Upper lobe of right lung (tissue), 1 donor: ENCODE measurements around the gene CAPN11. TPM values are rescaled to one million over a fixed set of nuclear protein-coding genes. Genes with fewer than 3 reads are reported as not detected.

Source experiments
- ATAC-seq: fragments of 200-7000 bp; cut with Tn5 transposase; one replicate; pipeline ENCODE4 v1.9.1; 2020; ENCODE audit warnings: mild to moderate bottlenecking, moderate library complexity
- DNase-seq: peaks from one replicate; pipeline ENCODE4 v3.0.0-alpha.2; 2020
- H3K27ac ChIP-seq: fragments of 200-600 bp; one replicate; pipeline ENCODE4 v1.8.0; 2022
- H3K27me3 ChIP-seq: fragments of 200-600 bp; one replicate; pipeline ENCODE4 v1.8.0; 2022; ENCODE audit warnings: mild to moderate bottlenecking
- H3K36me3 ChIP-seq: fragments of 200-600 bp; one replicate; pipeline ENCODE4 v1.8.0; 2022
- H3K4me1 ChIP-seq: fragments of 200-600 bp; one replicate; pipeline ENCODE4 v1.8.0; 2022
- H3K4me3 ChIP-seq: fragments of 200-600 bp; one replicate; pipeline ENCODE4 v1.8.0; 2022; ENCODE audit warnings: mild to moderate bottlenecking
- H3K9me3 ChIP-seq: fragments of 200-600 bp; one replicate; pipeline ENCODE4 v1.8.0; 2022
- intact Hi-C: fragments of 100-400 bp; cut with DNase I; formaldehyde crosslinking; loops from one replicate; pipeline ENCODE4 v1.11.0; 2022
- total RNA-seq: library from RNA; stranded (reverse); fragmentation: NEBNext Ultra II Directional; extraction: Animal tissue kit (Norgen Biotek cat#: 25700); gene quantifications from one replicate; pipeline ENCODE4 v1.2.1, GENCODE V29; 2021
- TF ChIP-seq, protein P1 (sequence below): fragments of 200-600 bp; IDR thresholded peaks from one replicate; pipeline ENCODE4 v1.8.0; 2022; ENCODE audit warnings: antibody characterized with exemption
- donor health status: DM: no; HTN: yes; CAD: no; lungs with severe emphysema.

Gene CAPN11
- total RNA-seq, 1 donor from 2014 or later = 1.6 TPM

DNA sequence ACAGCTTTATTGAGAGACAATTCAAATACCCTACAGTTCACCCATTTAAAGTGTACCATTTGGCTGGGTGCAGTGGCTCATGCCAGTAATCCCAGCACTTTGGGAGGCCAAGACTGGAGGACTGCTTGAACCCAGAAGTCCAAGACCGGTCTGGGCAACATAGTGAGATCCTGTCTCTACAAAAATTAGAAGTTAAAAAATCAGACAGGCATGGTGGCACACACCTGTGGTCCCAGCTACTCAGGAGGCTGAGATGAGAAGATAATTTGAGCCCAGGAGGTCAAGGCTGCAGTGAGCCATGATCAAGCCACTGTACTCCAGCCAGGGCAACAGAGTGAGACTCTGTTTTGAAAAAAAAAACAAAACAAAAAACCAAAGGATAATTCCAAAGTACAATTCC, 8.9 kb downstream of the CAPN11 start:
- no peaks in the 10 kb centered on the region for H3K36me3 ChIP-seq
- DNase-seq = no peak
- H3K4me1 ChIP-seq = no peaks in the 10 kb centered on the region
- TF ChIP-seq, protein P1, sequence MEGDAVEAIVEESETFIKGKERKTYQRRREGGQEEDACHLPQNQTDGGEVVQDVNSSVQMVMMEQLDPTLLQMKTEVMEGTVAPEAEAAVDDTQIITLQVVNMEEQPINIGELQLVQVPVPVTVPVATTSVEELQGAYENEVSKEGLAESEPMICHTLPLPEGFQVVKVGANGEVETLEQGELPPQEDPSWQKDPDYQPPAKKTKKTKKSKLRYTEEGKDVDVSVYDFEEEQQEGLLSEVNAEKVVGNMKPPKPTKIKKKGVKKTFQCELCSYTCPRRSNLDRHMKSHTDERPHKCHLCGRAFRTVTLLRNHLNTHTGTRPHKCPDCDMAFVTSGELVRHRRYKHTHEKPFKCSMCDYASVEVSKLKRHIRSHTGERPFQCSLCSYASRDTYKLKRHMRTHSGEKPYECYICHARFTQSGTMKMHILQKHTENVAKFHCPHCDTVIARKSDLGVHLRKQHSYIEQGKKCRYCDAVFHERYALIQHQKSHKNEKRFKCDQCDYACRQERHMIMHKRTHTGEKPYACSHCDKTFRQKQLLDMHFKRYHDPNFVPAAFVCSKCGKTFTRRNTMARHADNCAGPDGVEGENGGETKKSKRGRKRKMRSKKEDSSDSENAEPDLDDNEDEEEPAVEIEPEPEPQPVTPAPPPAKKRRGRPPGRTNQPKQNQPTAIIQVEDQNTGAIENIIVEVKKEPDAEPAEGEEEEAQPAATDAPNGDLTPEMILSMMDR = no peak
- H3K27me3 ChIP-seq = peaks cover 3% of the 10 kb centered on the region
- H3K4me3 ChIP-seq = no peak overlapping the region
- no peak for ATAC-seq
- no peak overlapping the region for H3K27ac ChIP-seq
- intact Hi-C loops = no loop called here
- no peaks in the 10 kb centered on the region for H3K9me3 ChIP-seq

DNA sequence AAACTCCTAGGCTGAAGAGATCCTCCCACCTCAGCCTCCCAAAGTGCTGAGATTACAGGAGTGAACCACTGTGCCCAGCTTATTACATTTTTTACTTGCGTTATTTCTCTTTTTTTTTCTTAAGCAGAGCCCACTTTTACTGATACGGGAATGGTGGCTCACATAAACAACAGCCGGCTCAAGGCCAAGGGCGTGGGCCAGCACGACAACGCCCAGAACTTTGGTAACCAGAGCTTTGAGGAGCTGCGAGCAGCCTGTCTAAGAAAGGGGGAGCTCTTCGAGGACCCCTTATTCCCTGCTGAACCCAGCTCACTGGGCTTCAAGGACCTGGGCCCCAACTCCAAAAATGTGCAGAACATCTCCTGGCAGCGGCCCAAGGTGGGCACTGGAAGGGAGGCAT, 10.5 kb downstream of the CAPN11 start:
- no peak for ATAC-seq

DNA sequence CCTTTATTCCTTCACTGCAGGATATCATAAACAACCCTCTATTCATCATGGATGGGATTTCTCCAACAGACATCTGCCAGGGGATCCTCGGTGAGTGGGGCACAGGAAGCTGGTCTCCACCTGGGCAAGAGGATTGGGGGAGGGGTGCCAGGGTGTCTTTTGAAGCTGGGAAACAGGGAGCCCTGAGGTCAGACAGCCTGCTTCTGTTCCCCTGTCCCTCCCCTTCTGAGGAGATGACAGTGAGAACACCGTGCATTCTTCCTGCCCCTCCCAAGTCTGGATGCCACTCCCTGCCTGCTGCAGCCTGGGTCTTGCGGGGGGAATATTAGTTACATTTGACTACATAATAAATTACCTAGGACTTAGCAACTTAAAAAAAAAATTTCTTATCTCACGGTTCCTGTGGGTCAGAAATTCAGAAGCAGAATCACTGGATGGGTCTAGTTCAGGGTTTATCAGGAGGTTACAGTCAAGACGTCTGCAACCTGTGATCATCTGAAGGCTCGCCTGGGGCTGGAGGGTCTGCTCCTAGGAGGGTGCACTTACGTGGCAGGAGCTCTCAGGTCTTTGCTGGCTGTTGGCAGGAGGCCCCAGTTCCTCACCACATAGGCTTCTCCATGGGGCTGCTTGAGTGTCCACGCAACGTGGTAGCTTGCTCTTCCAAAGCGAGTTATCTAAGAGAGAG, 11.4 kb downstream of the CAPN11 start:
- ATAC-seq (no peak), DNase-seq (no peak)
- no peak overlapping the region for H3K27ac ChIP-seq
- H3K36me3 ChIP-seq = no peaks in the 10 kb centered on the region
- no peaks in the 10 kb centered on the region for H3K27me3 ChIP-seq
- intact Hi-C loops = no loop called here
- H3K4me1 ChIP-seq = peaks cover 5% of the 10 kb centered on the region
- H3K4me3 ChIP-seq = no peak overlapping the region
- TF ChIP-seq, protein P1 = no peak
- no peaks in the 10 kb centered on the region for H3K9me3 ChIP-seq

More for the DNA sequence above, 10.5 kb downstream of the CAPN11 start:
- TF ChIP-seq, protein P1 = no peak
- intact Hi-C loops = no loop called here
- H3K27me3 ChIP-seq = no peaks in the 10 kb centered on the region
- peaks cover 5% of the 10 kb centered on the region for H3K4me1 ChIP-seq
- H3K9me3 ChIP-seq = no peaks in the 10 kb centered on the region
- H3K27ac ChIP-seq = no peak overlapping the region
- H3K36me3 ChIP-seq = no peaks in the 10 kb centered on the region
- H3K4me3 ChIP-seq = no peak overlapping the region
- DNase-seq = no peak

DNA sequence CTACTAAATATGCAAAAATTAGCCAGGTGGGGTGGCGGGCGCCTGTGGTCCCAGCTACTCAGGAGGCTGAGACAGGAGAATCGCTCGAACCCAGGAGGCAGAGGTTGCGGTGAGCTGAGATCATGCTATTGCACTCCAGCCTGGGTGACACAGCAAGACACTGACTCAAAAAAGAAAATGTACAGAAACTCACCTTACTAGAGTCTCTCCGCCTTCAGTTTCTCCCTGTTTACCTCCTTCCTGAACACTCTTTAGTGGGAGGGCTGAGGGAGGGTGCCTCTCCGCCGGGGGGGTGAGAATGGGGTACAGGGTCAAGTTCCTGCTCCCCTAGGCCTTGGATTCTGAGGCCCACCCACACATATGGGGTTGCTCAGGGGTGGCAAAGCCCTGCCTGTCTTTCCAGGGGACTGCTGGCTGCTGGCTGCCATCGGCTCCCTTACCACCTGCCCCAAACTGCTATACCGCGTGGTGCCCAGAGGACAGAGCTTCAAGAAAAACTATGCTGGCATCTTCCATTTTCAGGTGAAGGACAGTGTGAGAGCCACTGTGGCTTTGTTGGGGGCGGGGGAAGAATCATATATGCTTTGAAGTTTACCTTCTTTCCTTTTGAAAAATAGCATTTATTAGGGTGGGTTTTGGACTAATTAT, 13.4 kb downstream of the CAPN11 start:
- intact Hi-C loops = no loop called here
- ATAC-seq (no peak), DNase-seq (no peak)
- H3K9me3 ChIP-seq = no peaks in the 10 kb centered on the region
- peaks cover 7% of the 10 kb centered on the region for H3K4me1 ChIP-seq
- TF ChIP-seq, protein P1 = no peak
- H3K36me3 ChIP-seq = no peaks in the 10 kb centered on the region
- no peak overlapping the region for H3K4me3 ChIP-seq
- no peaks in the 10 kb centered on the region for H3K27me3 ChIP-seq
- no peak overlapping the region for H3K27ac ChIP-seq

DNA sequence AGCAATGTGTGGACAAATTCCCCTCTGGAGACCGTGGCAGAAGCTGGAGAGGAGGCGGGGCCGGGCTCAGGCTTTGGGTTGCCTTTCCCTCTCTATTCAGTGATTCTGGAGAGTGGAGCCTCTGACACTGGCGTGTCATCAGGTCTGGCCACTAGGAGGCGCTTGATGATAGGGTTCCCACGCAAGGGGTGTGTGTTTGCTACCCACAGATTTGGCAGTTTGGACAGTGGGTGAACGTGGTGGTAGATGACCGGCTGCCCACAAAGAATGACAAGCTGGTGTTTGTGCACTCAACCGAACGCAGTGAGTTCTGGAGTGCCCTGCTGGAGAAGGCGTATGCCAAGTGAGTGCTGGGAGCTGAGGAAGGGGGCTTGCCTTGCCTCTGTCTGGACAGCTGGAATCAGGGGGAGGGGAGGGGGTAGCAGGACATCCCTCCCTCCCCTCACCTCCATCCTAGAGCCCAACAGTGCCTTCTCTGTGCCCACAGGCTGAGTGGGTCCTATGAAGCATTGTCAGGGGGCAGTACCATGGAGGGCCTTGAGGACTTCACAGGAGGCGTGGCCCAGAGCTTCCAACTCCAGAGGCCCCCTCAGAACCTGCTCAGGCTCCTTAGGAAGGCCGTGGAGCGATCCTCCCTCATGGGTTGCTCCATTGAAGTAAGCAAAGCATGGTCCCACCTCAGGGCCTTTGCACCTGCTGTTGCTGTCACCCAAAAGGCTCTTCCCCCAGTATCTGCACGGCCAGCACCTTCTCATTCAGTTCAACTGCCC, 14.3 kb downstream of the CAPN11 start:
- H3K36me3 ChIP-seq = no peaks in the 10 kb centered on the region
- TF ChIP-seq, protein P1 = peak; percentile 88
- no peaks in the 10 kb centered on the region for H3K27me3 ChIP-seq
- peaks cover 7% of the 10 kb centered on the region for H3K4me1 ChIP-seq
- H3K4me3 ChIP-seq = no peak overlapping the region
- no peaks in the 10 kb centered on the region for H3K9me3 ChIP-seq
- no peak overlapping the region for H3K27ac ChIP-seq
- intact Hi-C loops = no loop called here
- peak; percentile 89 for DNase-seq
- ATAC-seq = peak; percentile 97
